ENCODE results near the gene ADCY5. TPM values are rescaled to one million over a fixed set of nuclear protein-coding genes. Genes with fewer than 3 reads are reported as not detected.

Gene ADCY5
- total RNA-seq, 1 experiment from 2014 or later = 0.24 TPM

DNA sequence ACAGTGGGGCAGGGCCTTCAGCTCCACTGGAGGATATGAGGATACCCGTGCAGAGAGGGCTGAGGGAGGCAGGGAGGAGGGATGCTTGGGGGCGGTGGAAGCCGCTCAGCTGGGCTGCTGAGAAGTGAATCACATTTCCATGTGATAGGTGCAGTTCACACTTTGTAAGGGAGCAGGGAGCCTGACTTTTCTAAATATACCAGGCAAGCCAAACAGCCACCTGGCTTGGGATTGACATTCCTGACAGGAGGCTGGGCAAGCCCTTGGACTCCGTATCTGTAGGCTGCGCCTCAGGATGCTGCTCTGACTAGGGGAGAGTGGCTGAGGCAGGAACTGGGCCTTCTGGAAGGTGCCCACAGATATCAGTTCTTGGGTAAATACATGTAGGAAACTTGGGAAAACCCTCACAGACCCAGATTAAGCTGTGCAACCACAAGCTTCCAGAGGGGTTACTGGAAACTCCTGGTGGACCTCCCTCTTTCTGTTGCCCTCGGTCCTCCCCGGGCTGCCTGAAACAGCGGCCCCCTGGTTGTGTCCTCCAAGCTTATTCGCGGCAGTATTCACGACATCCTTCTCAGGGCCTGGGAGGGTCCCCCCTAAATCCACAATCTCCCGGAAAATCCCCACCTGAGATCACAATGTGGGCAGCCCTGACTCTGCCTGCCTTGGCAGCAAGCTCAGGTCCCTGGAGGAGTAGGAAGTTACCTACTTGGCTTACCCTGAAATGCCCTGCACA is 33.0 kb upstream of the ADCY5 start:
- CTCF ChIA-PET = no interaction called here
- Histone ChIP-seq H3K9me2 (ENCODE audit: insufficient read depth) (no peaks in the 10 kb centered on the region), H2AFZ (no peak overlapping the region), H3K4me1 (replicated peaks; ENCODE audit: insufficient read depth) (no peaks in the 10 kb centered on the region), H3K27me3 (ENCODE audit: insufficient read depth, low read depth) (no peaks in the 10 kb centered on the region), H3K9me3 (ENCODE audit: insufficient read depth, low read depth) (no peaks in the 10 kb centered on the region), H3K27ac (no peak overlapping the region), H3K4me2 (no peak overlapping the region), H3K4me3 (no peak overlapping the region), H3K36me3 (ENCODE audit: low read depth) (no peaks in the 10 kb centered on the region), H3K79me2 (ENCODE audit: low read depth) (no peaks in the 10 kb centered on the region), H4K20me1 (ENCODE audit: insufficient read depth) (no peaks in the 10 kb centered on the region), H3F3A (ENCODE audit: insufficient read depth, low read depth) (no peaks in the 10 kb centered on the region)
- intact Hi-C loops (cut with micrococcal nuclease; ENCODE audit: unreplicated experiment) = no loop called here
- POLR2A ChIA-PET (ENCODE audit: unreplicated experiment) = no interaction called here
- BruUV-seq (replicated peaks) = no TSS peak
- TF ChIP-seq, protein P1, sequence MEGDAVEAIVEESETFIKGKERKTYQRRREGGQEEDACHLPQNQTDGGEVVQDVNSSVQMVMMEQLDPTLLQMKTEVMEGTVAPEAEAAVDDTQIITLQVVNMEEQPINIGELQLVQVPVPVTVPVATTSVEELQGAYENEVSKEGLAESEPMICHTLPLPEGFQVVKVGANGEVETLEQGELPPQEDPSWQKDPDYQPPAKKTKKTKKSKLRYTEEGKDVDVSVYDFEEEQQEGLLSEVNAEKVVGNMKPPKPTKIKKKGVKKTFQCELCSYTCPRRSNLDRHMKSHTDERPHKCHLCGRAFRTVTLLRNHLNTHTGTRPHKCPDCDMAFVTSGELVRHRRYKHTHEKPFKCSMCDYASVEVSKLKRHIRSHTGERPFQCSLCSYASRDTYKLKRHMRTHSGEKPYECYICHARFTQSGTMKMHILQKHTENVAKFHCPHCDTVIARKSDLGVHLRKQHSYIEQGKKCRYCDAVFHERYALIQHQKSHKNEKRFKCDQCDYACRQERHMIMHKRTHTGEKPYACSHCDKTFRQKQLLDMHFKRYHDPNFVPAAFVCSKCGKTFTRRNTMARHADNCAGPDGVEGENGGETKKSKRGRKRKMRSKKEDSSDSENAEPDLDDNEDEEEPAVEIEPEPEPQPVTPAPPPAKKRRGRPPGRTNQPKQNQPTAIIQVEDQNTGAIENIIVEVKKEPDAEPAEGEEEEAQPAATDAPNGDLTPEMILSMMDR (conservative IDR thresholded peaks at IDR 0.05) = no peak
- TF ChIP-seq EZH2 (IDR thresholded peaks at IDR 0.05; ENCODE audit: low read depth) = no peak
- no peak for DNase-seq

DNA sequence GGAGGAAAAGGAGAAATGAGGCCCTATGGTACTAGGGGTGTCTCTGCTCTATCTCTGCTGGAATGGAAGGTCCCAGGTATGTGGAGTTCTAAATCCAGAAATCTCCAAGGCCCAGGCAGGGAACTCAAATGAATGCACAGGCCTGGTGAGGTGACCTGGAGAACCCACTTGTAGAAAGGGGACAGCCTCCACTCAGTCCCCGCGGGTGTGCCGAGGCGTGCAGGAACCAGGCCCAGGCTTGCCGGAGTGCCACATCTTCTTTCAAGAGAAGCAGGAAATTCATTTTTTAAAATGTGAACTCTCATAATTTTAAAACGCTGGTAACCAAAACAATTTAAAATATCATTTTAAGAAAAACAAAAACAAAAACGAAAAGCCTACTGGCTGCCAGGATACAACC is 32.2 kb upstream of the ADCY5 start:
- Histone ChIP-seq H3K9me2 (ENCODE audit: insufficient read depth) (no peaks in the 10 kb centered on the region), H3K9me3 (ENCODE audit: insufficient read depth, low read depth) (no peaks in the 10 kb centered on the region), H3K27ac (no peak overlapping the region), H3K79me2 (ENCODE audit: low read depth) (no peaks in the 10 kb centered on the region), H3F3A (ENCODE audit: insufficient read depth, low read depth) (no peaks in the 10 kb centered on the region), H3K4me1 (replicated peaks; ENCODE audit: insufficient read depth) (no peaks in the 10 kb centered on the region), H3K4me3 (no peak overlapping the region), H2AFZ (no peak overlapping the region), H3K36me3 (ENCODE audit: low read depth) (no peaks in the 10 kb centered on the region), H4K20me1 (ENCODE audit: insufficient read depth) (no peaks in the 10 kb centered on the region), H3K27me3 (ENCODE audit: insufficient read depth, low read depth) (no peaks in the 10 kb centered on the region), H3K4me2 (no peak overlapping the region)
- intact Hi-C loops (cut with micrococcal nuclease; ENCODE audit: unreplicated experiment) = no loop called here
- CTCF ChIA-PET = no interaction called here
- DNase-seq = no peak
- POLR2A ChIA-PET (ENCODE audit: unreplicated experiment) = no interaction called here
- no peak for TF ChIP-seq EZH2 (IDR thresholded peaks at IDR 0.05; ENCODE audit: low read depth)
- TF ChIP-seq, protein P1 (conservative IDR thresholded peaks at IDR 0.05) = no peak
- no TSS peak for BruUV-seq (replicated peaks)

DNA sequence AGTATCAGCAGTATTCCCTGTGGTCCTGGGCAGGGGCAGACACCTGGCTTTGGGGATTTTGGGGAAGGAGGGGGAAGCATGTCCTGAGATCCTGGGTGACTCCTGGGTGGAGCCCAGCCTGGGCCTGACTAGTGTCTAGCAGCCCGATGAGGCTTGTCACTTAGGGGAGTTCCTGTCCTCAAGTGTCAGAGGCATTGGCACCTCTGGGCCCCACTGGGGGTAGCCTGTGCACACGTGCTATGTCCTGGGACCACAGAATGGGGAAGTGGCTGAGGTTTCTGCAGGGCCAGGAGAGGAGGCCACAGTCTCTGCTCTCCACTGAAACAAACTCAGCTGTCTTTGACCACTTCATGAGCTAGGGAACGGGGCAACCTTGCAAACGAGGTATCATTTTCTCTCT is 31.5 kb upstream of the ADCY5 start:
- CTCF ChIA-PET = no interaction called here
- no peaks in the 10 kb centered on the region for H4K20me1 ChIP-seq (ENCODE audit: insufficient read depth)

More for the DNA sequence above, 31.5 kb upstream of the ADCY5 start:
- DNase-seq = no peak
- no TSS peak for BruUV-seq (replicated peaks)
- H2AFZ ChIP-seq = no peak overlapping the region
- H3K4me3 ChIP-seq = no peak overlapping the region
- no peaks in the 10 kb centered on the region for H3K9me2 ChIP-seq (ENCODE audit: insufficient read depth)
- H3K27ac ChIP-seq = no peak overlapping the region
- no peaks in the 10 kb centered on the region for H3K27me3 ChIP-seq (ENCODE audit: insufficient read depth, low read depth)
- no peaks in the 10 kb centered on the region for H3K36me3 ChIP-seq (ENCODE audit: low read depth)
- POLR2A ChIA-PET (ENCODE audit: unreplicated experiment) = no interaction called here
- H3K79me2 ChIP-seq (ENCODE audit: low read depth) = no peaks in the 10 kb centered on the region
- TF ChIP-seq EZH2 (IDR thresholded peaks at IDR 0.05; ENCODE audit: low read depth) = no peak
- TF ChIP-seq, protein P1 (conservative IDR thresholded peaks at IDR 0.05) = no peak
- H3K4me1 ChIP-seq (replicated peaks; ENCODE audit: insufficient read depth) = no peaks in the 10 kb centered on the region
- no peaks in the 10 kb centered on the region for H3F3A ChIP-seq (ENCODE audit: insufficient read depth, low read depth)
- no peaks in the 10 kb centered on the region for H3K9me3 ChIP-seq (ENCODE audit: insufficient read depth, low read depth)
- H3K4me2 ChIP-seq = no peak overlapping the region
- intact Hi-C loops (cut with micrococcal nuclease; ENCODE audit: unreplicated experiment) = no loop called here
